UCSD-AML1 (cell line): ENCODE measurements around the gene SREBF1.
A peak's percentile ranks its signal among the peaks of the same experiment; 100 is the strongest.

Experiments used
- DNase-seq: peaks from one replicate; lab custom pipeline; 2025; ENCODE audit not compliant: unreplicated experiment; lab: John Stamatoyannopoulos, UW

Gene SREBF1

DNA sequence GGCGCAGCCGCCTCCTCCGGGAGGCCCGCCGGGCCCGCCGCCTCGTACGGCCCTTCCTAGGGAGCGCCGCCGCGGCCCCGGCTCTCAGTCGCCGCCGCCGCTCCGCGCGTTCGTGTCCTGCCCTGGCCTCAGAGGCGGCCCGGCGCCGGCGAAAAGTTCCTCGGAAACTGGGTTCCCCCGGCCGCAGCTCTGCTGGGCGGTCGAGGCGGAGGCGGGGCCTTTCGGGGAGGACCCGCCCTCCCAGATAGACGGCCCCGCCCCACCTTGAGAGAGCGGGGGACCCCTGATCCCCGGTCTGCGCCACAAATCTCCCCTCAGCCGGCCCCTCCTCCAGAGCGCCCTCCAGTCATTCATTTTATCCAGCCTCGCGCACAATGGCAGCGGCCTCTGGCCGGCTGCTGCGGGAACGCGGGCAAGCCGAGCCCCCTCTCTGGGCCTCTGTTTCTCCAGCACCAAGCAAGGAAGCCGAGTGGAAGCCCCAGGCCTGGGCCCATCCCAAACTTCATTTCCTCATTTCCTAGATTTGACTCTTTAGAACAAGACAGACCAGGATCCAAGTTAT, at the start of gene SREBF1:
Gene SREBF1 (minus strand): TSS at position 169 of the 562 bp plus-strand sequence. CDS start 169 bp downstream, outside the sequence.
- DNase-seq, result peak; percentile 79

DNA sequence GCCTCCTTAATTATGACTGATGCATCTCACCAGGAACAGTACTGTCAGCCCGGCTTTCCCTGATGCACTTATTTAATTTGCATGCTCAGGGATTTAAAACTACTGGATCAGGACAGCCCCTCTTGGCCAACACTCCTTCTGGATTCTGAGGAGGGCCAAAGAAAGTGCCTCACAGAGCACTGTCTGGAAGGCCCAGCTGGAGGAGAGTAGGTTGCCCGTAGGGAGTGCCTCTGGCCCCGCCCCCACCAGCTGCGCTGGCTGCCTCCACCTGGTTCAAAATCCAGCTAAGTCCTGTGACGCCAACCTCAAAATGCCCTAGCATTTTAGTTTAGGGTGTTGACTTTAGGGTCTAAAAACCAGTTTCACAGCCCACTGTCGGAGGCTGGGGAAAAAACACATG, 49.4 kb upstream of the SREBF1 start:
- DNase-seq, result no peak

DNA sequence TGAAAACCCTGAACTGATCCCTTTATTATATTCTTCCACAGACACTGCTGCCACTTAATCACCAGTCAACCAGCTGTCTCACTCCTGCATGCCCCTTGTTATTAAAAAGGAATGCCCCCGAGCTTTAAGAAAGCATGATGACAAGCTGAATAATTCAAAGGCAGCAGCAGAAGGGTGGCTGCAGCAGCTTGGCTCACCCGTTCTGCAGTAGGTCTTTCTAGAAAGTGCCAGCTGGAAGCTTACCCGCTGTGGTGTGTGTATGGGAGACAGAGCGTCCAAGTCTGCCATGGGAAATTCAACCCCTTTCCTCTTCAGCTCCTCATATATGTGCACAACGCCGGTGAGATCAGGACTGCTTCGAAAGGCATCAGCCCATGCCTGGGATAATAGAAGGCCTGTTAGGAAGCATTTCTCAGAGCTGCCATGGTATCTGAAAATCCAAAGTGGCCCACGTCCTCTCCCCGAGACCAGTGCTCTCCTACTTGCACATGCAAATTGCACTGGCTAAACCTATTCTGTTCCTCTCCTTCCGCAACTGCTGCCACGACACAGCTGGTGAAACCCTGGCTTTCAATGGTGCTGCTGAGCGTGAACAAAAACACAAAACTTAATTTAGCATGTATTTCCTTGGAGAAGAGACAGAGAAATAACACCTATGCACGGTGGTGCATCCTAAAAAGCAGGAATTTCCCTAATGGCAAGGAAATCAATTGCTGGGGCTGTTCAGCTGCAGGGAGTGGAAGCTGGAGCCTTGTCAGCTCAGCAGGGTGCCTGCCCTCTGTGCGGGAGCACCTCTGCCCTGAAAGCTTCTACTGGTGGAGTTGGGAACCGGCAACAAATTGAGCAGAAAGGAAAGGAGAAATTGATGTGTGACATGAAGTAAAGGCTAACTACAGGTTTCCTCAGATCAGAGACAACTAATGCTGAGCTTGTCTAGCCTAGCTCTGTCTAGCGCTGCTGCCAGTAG, 47.9 kb upstream of the SREBF1 start:
- no peak for DNase-seq

DNA sequence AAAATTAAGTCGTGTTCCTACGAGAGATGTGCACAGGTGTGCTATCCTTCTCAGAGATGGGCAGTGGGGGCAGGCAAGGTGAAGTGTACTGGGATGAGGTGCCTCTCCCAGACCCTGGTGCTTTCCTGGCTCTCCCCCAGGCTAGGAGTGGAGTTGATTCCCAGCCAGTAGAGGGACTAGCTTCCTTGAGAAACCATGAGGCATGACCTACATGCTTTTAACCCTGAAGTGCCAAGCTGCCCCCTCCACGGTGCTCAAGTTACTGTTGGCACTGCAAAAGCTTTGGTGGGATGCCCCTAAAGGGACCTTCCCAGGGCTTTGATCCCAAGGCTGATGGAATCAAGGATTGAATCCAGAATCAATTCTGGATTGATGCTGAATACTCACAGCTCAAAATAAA, 47.0 kb upstream of the SREBF1 start:
- DNase-seq, result no peak

DNA sequence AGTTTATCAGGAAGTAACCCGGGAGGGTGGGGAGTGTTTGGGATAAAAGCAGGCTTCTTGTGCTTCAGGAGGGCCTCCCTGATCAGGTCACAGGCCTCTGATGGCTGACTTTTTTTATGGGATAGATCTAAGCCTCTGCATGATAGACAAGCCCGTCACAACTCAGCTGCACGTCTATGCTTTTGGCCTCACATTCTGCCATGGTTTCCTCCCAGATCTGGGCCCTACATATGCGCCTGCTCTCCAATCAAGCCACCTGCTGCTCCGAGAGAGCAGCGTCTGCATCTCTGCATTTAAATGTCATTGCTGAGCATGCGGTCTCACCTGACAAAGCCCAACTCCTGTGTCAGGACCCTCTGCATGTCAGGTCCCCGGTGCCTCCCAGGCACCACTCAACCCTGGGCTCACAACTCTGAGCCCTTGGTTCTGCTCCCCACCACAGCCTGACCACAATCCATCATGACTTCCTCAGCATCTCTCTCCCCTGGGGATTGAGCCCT, 45.3 kb upstream of the SREBF1 start:
- DNase-seq, result no peak

DNA sequence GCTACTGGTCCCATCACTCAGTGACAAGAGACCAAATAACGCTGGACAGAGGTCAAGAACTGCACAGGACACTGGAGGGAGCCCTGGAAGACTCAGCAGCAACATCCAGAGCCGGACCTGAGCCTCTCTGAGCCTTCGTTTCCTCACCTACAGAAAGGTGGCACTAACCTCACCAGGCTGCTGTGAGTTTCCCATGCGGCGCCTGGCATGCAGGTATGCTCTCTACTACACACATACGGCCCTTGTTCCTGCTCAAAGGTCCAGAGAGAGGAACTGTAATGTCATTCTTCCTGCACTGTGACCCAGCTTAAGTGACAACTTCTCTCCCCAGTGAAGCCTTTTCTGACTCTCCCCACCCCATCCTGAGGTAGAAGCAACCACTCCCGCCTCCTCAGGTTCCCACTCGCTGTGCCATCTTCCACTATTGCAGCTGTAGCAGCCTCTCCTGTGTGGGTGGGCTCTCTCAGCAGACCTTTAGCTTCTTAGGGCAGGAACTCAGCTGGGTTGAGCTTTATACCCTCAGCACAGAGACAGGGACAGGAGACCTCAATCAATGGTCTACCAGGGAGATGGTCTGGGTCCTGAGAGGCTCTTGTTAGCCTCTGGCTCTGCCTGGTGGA, 43.9 kb upstream of the SREBF1 start:
- DNase-seq, result no peak

DNA sequence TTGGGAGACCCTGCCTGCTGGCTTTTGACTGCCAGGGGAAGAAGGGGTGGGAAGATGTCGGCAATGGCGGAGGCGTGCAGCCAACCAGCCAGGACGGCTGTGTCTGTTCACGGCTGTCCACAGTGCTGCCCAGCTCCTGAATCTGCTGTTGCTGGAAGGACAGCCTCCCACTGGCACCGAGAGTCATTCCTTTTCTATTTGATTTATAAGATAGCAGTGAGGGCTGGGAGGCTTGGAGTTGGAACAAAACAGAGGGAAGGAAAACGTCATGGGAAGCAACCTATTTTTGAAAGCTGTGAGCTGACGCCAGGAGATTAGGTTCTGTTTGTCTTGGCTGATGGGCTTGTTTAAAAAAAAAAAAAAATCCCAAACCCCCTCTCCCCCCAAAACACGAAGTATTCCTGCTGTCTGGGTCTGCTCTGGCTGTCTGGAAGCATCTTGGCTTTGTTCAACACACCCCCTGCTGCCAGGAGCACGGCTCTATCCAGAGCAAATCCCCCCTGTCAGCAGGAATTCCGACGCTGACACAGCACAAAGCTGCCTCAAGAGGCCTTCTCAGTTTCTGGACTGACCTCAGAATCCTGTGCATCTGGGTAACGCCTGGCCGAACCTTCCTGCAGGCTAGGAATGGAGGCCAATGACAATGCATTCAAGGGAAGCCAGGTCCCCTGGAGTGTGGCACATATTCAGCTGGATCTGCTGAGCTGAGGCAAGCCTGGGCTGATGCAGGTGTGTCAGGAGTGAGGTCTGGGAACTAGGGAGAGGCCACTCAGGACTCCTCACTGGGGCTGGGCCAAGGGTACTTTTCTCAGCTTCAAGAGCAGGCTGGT, 41.0 kb upstream of the SREBF1 start:
- DNase-seq, result no peak

DNA sequence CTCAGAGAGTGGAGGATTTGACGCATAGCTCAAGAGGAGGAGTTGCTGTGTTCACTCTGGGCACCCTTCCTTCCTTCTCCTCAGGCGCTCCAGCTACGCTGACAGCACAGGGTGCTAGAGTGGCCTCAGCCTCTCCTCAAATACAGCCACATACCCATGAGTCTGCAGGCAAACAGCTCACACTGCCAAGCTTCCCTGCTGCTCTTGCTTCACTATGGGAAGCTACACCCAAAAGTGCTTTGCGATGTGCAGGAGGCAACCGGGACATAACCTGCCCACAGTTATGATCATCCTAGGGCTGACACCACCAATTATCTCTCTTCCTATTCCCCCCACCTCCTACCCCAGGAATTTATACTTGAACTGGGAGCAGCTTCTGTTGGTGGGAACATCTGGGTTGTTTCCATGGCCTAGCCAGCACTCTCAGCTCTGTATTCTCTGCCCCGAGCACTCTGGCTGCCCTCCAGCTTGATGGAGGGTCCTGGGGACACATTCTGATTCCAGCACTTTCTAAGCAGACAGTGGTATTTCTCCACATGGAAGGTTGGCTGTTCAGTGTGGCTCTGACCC, 40.3 kb upstream of the SREBF1 start:
- DNase-seq, result no peak

DNA sequence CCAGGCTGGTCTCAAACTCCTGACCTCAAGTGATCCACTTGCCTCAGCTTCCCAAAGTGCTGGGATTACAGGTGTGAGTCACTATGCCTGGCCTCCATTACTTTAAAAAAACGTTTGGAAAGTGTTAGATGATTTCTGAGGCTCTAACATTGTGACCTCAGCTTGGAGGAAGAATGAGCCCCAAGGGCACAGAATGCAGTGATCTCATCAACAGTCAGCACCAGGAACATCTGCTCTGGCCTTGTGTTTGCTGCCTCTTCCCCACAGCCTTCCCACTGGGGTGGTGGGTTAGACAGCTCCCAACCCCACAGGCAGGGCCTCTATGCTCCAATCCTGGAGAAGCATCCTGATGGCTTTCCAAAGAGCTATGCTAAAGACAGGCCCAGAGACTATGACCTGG, 37.7 kb upstream of the SREBF1 start:
- no peak for DNase-seq

DNA sequence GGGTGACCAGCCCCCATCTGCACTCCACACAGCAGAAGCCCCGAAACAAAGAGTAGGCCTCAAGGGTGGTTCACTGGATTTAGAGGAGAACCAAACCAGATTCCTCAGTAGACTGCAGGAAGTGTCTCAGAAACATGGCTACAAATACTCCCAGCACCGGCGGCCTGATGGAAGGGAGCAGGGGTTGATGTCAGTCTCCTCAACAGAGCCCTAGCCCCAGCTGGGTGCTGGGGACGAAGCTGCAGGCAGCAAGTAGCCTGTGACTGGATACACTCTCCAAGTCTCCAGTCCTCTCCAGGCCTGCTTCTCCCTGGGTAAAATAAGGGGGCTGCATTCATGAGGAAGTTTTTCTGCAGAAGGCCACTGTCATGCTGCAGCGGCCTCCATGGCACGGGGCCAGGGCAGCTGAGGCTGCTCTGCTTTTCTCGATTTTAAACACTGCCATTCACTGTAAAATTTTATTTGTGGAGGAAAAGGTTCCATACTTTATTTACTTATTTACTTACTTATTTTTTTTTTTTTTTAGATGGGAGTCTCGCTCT, 36.7 kb upstream of the SREBF1 start:
- no peak for DNase-seq

DNA sequence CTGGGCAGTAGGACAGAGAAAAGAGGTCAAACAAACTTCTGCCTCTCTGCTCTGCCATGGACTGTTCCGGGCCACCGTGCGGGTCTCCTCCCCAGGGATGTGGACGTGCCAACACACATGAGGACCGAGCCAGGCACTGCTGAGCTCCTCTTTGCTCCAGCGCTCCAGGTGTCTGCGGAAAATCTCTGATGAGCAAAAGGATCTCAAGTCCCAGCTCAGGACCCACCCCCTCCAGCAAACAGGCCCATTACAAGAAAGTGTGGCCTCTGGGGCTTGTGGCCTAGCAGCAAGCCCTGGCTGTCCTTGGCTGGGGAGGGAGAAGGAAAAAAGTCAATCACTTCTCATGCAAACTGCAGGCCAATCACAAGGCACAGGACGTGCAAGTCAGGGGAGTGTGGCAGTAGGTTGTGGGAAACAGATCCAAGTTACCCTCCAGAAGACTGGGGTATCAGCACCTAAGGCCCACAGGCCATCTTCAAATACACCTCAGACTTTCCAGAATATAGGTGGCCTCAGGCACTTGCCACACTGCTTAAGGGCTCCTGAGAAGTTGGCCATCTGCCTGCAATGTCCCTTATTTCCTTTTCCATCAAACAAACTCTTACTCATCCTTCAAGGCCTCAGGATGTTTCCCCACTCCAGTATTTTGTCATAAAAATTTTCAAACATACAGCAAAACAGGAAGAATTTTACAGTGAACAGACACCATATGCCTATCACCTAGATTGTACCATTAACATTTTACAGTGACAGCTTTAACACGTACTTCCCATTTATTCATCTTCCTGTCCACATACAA, 36.0 kb upstream of the SREBF1 start:
- no peak for DNase-seq

DNA sequence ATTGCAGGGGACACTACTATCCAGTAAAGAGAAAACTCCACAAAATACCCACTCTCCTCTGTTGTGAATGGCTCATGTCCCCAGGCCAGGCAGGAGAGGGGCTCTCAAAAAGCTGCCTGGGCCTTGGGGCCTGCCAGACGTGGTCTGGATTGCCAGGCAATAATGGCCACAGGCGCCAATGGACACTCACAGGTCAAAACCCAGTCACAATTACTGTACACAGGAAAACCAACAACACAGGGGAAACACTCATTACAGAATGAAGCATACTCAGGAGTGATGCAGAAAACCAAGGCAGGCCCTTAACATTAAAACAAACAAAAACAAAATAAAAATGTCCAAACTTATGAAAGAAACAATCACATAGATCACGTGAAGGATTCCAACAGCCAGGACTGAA, 35.1 kb upstream of the SREBF1 start:
- no peak for DNase-seq

DNA sequence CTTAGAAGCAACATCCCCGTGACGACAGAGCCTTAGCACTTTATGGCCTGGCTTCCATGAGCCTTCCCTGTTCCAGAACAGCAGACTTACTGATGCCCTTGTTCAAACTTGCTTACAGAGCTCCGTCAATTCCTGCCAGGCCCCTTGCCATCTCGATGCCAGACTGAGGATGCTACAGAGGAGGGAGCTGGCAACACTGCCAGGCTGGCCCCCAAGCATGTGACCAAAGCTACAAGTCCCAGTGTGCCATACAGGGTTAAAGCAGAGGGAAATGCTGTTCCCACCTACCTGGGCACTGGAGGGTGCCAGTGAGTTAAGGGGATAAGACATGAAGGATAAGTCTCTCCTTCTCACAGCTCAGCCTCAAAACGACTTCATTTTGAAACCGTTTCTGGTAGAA, 33.5 kb upstream of the SREBF1 start:
- no peak for DNase-seq

DNA sequence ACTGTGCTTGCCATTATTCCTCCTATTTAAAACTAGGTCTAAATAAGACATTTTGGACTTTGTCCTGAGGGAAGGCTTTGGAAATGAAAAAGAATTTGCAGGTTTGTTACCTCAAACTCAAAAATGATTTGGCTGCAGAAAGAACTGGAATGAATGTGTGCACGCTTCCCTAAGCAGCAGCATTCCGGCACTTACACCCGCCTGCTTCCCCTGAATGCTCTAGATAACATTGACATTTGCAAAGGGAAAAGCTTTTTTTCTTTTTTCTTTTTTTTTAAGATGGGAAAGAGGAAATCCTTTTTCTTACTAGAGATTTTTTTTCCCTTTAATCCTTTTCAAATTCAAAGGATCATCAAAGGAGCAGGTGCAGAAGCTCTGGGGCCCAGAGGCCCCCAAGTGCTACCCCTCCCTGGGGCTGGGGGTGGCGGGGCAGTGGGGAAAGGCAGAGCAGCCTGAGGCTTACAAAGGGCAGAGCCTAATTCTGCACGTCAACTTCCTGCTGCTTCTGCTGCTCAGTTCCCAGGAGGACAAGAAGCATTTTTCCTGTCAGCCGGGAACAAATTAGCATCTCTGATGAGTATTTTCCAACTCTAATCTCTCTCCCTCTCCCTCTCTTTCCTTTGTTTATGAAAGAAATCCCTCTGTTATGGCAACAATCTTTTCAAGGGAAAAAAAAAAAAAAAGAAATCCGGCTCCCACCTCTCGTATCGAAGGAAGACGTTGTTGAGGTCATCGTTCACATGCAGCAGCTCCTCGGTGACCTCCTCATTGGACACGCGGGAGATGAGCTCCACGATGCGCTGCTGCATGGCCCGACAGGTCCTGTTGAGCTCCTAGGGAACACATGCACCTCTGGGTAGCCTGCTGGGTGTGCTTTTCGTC, 32.1 kb upstream of the SREBF1 start:
- DNase-seq, result no peak

DNA sequence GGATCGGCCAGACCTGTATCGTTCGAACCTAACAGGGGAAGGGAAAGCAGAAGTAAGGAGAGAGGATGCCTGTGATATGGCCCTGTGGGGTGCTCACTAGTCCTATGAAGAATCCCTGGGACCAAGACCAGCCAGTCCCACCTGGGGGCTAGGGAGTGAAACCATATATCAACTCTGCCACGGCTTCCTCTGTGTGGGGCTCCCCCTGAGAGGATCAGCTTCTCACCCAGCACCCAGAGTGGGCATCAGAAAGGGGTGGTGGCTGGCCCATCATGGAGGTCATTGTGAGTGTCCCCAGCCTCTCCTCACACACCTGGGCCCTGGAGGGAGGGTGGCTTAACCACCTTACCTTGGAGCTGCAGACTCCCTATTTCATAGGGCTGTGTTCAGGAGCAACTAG, 30.1 kb upstream of the SREBF1 start:
- DNase-seq, result no peak

DNA sequence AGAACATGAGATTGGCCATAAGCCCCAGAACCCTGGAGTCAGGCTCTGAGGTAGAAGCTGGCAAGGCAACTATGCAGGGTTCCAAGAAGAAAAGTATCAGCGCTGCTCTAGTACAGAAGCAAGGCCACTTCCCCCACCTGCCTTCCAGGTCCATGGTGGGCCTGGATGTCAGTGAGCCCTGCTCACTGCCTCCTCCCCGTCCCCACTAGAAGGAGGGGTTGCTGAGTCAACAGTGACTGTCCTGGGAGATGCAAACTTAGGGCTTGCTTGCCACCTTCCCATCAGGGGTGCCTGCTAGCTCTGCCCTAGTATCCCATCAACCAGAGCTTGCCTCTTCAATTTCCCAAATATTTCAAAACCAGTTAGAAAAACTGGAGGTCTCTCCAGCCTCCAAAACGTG, 29.6 kb upstream of the SREBF1 start:
- no peak for DNase-seq

DNA sequence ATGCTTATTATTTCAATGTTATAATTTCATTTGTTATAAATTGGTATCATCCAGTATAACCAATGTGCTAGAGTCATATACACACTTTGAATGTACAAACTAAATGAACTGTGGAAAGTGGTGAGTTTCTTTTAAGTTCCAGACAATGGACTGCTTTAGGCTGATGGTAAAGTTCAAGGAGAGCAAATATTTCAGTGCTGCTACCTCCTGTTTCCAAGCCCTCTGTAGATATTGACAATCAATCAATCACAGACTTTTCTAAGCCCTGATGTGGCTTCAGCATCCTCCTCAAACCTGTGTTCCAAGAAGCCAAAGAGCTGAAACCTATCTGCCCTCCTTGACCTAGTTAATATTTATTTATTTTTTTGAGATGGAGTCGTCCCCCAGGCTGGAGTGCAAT, 28.2 kb upstream of the SREBF1 start:
- DNase-seq, result no peak

DNA sequence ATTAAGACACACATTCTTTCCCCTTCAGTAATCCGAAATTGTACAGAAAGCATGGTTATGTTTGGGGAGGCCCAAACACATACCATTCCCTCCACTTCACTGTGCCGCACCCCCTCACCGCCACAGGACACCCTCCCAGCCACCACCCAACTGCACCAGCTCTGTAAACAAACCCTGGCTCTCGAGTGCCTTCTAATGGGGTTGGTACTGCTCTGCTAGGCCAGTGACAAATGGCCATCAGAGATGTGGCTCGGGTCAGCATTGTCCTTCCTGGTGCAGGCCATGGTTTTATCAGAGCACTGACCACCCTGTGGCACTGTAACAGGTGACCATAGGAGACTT, 24.0 kb upstream of the SREBF1 start:
- DNase-seq, result no peak
